ENCODE measurements around the gene IL17RE. TPM values are rescaled to one million over a fixed set of nuclear protein-coding genes. Genes with fewer than 3 reads are reported as not detected.
A peak's percentile ranks its signal among the peaks of the same experiment; 100 is the strongest.

IL17RE gene
- total RNA-seq, 1 experiment from 2014 or later: 4.0 TPM

- H3K9me3 ChIP-seq (ENCODE audit: low read length): no peaks in the 10 kb centered on the region
- H3K4me3 ChIP-seq (ENCODE audit: low read length): peak overlapping the region; percentile 50; the same call in 1 of the 2 replicates
- POLR2A ChIA-PET (ENCODE audit: unreplicated experiment): no interaction called here
- no TSS peak for BruUV-seq (replicated peaks)
- ATAC-seq: peak; percentile 88
- H3K9ac ChIP-seq (ENCODE audit: low read length): no peak overlapping the region
- H4K20me1 ChIP-seq (ENCODE audit: low read length): no peaks in the 10 kb centered on the region
- peak; percentile 48 for DNase-seq
- H3K27ac ChIP-seq (ENCODE audit: low read length): no peak overlapping the region
- intact Hi-C loops (cut with micrococcal nuclease): loop anchor here (5.0 kb wide), 1 partner anchor 55 kb away; the partner anchor contains the start of gene IL17RC
- CTCF ChIA-PET: no interaction called here
- TF ChIP-seq CTCF (conservative IDR thresholded peaks at IDR 0.05; ENCODE audit: low read depth, low read length) (peak; percentile 48), EZH2 (IDR thresholded peaks at IDR 0.05; ENCODE audit: low read length, unreplicated experiment) (no peak), EZH2phosphoT487 (IDR thresholded peaks at IDR 0.05; ENCODE audit: borderline replicate concordance, low read length) (no peak)
- 0 out of 2 replicates have a peak, but pooled peaks cover 9% of the 10 kb centered on the region for H3K4me1 ChIP-seq (ENCODE audit: insufficient read depth, low read length)
- H3K36me3 ChIP-seq (ENCODE audit: low read depth, low read length): no peaks in the 10 kb centered on the region
- H3K79me2 ChIP-seq (ENCODE audit: low read length): no peaks in the 10 kb centered on the region
- H3F3A ChIP-seq (ENCODE audit: low read length, unreplicated experiment): no peaks in the 10 kb centered on the region
- peak overlapping the region; percentile 59 for H3K4me2 ChIP-seq (ENCODE audit: low read length)
- H2AFZ ChIP-seq (ENCODE audit: low read length): peak overlapping the region; percentile 69
- no peaks in the 10 kb centered on the region for H3K27me3 ChIP-seq (ENCODE audit: low read length)
- H3K9me2 ChIP-seq (replicated peaks; ENCODE audit: low read length): no peaks in the 10 kb centered on the region
Observed at GRCh38 chr3:9862391-9863057, 40.1 kb upstream of the IL17RE start.

GRCh38 chr3:9863058-9863772 is 39.4 kb upstream of the IL17RE start:
- Histone ChIP-seq H3F3A (ENCODE audit: low read length, unreplicated experiment) (no peaks in the 10 kb centered on the region), H3K4me1 (ENCODE audit: insufficient read depth, low read length) (0 out of 2 replicates have a peak, but pooled peaks cover 9% of the 10 kb centered on the region), H2AFZ (ENCODE audit: low read length) (peak overlapping the region; percentile 69), H3K9ac (ENCODE audit: low read length) (no peak overlapping the region), H3K27me3 (ENCODE audit: low read length) (no peaks in the 10 kb centered on the region), H3K79me2 (ENCODE audit: low read length) (no peaks in the 10 kb centered on the region), H3K4me3 (ENCODE audit: low read length) (peak overlapping the region; percentile 50; the same call in 1 of the 2 replicates), H3K9me2 (replicated peaks; ENCODE audit: low read length) (no peaks in the 10 kb centered on the region), H4K20me1 (ENCODE audit: low read length) (no peaks in the 10 kb centered on the region), H3K36me3 (ENCODE audit: low read depth, low read length) (no peaks in the 10 kb centered on the region), H3K9me3 (ENCODE audit: low read length) (no peaks in the 10 kb centered on the region), H3K27ac (ENCODE audit: low read length) (no peak overlapping the region), H3K4me2 (ENCODE audit: low read length) (peak overlapping the region; percentile 59)
- ATAC-seq (peak; percentile 49), DNase-seq (no peak)
- intact Hi-C loops (cut with micrococcal nuclease): loop anchor here (5.0 kb wide), 1 partner anchor 54 kb away; the partner anchor contains the start of gene IL17RC
- ChIA-PET CTCF (no interaction called here), POLR2A (ENCODE audit: unreplicated experiment) (no interaction called here)
- BruUV-seq (replicated peaks): TSS peak; percentile 88
- no peak for TF ChIP-seq CTCF (conservative IDR thresholded peaks at IDR 0.05; ENCODE audit: low read depth, low read length)
- no peak for TF ChIP-seq EZH2phosphoT487 (IDR thresholded peaks at IDR 0.05; ENCODE audit: borderline replicate concordance, low read length)
- no peak for TF ChIP-seq EZH2 (IDR thresholded peaks at IDR 0.05; ENCODE audit: low read length, unreplicated experiment)

All from PC-3 (cell line).